Epithelial cell of proximal tubule (primary cell): ENCODE measurements around the gene AGBL4. TPM values are rescaled to one million over a fixed set of nuclear protein-coding genes. Genes with fewer than 3 reads are reported as not detected.

Experiments used
- DNase-seq: peaks from one replicate; pipeline ENCODE4 v3.0.0-alpha.2; 2011; ENCODE audit warnings: low read depth
- H3K4me3 ChIP-seq: 2 replicates; pipeline ENCODE4 v1.5.1; 2011; ENCODE audit warnings: low read depth, mild to moderate bottlenecking, low read length
- CTCF ChIP-seq: conservative IDR thresholded peaks from 2 replicates; pipeline ENCODE4 v1.5.1; 2012; ENCODE audit warnings: low read depth, mild to moderate bottlenecking, low read length
- total RNA-seq: library from RNA; depleted of rRNA; stranded (reverse); fragments of >200 nt; gene quantifications from 2 replicates; pipeline ENCODE4 v1.2.3, GENCODE V29; 2015

Gene AGBL4
- total RNA-seq, 1 donor from 2014 or later: not detected

DNA sequence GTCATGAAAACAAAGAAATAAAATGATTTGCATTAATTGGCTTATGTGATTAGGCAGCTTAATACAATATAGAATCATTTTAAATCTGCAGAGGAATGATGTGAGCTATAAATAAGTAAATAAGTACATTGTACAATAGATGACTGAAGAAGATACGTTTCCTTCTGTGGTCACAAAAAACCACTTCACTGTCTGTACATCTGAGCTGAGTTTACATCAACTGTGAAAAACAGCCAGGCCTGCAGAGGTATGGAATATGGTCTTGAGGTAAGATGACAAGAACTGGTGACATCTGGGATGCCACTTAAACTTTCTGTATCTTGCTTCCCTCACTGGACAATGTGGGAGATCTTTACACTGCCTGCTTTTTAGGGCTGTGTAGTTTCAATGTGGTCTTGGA is 1117.0 kb downstream of the AGBL4 start:
- no peak for DNase-seq
- TF ChIP-seq CTCF: no peak
- no peak overlapping the region for H3K4me3 ChIP-seq

- no peak for DNase-seq
- TF ChIP-seq CTCF: no peak
- H3K4me3 ChIP-seq: no peak overlapping the region
Observed at GRCh38 chr1:48906164-48906563, 1117.6 kb downstream of the AGBL4 start.

DNA sequence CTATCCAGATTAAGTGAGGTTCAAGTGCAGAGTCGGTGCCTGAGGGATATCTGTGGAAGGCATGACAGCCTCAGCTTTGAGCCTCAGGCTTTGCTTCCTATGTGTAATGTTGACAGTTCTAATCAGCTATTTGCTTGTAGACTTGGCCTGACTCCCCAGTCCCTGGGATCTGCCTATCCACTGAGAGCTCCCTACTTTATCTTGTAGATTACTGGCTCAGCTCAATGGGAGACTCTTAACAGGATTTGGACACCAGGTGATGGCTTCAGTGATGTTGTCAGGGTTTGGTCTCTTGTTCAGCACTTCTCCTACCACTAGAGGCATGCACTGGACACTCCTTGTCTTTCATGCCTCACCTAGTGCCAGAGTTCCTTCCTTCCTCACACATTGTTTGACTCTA is 1120.5 kb downstream of the AGBL4 start:
- peak; percentile 18 for TF ChIP-seq CTCF
- H3K4me3 ChIP-seq: no peak overlapping the region
- DNase-seq: no peak

DNA sequence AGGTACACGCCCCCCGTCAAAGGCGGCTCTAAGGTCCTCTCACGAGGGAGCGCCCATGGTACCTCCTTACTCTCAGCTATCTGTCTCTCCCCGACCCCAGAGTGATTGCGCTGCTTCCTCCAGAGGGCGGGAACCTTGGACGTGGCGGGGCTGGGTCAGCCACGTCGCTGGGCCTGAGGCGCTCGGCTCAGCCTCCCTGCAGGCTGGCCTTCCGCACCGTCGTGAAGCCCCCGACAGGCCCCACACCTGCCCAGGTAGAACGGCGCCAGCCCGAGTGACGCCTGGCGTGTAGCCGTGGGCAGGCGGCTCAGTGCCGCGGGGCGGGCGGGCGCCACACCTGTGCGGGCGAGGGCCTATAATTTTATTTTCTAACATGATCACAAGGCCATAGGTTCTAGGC is 1124.9 kb downstream of the AGBL4 start:
- no peak overlapping the region for H3K4me3 ChIP-seq
- no peak for TF ChIP-seq CTCF
- no peak for DNase-seq

DNA sequence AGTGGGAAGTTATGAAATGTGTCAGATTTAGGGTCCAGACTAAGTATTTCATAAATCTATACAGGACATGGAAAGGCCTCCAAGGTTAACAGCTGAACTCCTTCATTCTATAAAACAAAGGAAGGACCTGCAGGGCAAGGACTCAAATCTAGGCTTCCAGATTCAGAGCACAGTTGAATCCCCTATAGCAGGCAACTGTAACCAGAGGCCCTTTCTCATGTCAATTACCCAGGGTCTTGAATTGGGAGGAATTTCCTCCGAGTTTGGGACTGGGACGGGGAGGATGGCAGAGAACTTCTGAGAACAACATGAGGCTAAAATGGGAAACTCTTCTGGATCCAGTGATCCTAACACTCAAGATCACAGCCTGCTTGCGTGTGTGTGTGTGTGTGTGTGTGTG is 1134.1 kb downstream of the AGBL4 start:
- no peak for TF ChIP-seq CTCF
- no peak overlapping the region for H3K4me3 ChIP-seq
- DNase-seq: no peak

DNA sequence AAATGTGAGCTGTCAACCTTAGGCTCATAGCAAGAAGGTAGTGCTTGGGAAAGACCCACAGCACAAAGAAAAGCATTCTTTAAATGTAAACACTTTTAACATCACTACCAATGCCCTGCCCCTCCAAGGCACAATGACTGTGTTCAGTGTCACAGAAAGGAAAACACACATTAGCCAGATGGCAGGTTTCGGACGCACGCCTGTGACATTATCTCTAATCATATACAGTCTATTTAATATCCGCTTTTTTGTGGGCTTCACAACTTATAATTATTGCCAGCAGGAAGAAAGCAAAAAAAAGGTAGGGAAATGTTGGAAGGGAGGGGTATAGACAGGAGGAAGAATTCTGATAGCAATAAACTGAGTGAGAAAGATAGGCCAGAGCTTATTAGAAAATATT is 1134.7 kb downstream of the AGBL4 start:
- TF ChIP-seq CTCF: no peak
- no peak for DNase-seq
- no peak overlapping the region for H3K4me3 ChIP-seq

GRCh38 chr1:48887796-48888195 is 1136.0 kb downstream of the AGBL4 start:
- no peak overlapping the region for H3K4me3 ChIP-seq
- DNase-seq: no peak
- no peak for TF ChIP-seq CTCF
